DND-41 (cell line): ENCODE results near the gene CDK19.

Experiments
- ATAC-seq: fragments of 200-7000 bp; cut with Tn5 transposase; 3 replicates; pipeline ENCODE4 v1.9.1; 2021; ENCODE audit warnings: low read depth; ENCODE audit not compliant: insufficient read depth
- DNase-seq: peaks from one replicate; pipeline ENCODE4 v3.0.0-alpha.2; 2020
- H2AFZ ChIP-seq: 2 replicates; pipeline ENCODE4 v1.6.0; 2012; ENCODE audit warnings: low read depth, low read length
- H3K27ac ChIP-seq: 2 replicates; pipeline ENCODE4 v1.5.1; 2012; ENCODE audit warnings: low read length, inconsistent platforms
- H3K27me3 ChIP-seq: fragments of 200-600 bp; sonication (generic); 2 replicates; pipeline ENCODE4 v1.6.0; 2012; ENCODE audit warnings: low read length, mild to moderate bottlenecking, inconsistent platforms; ENCODE audit not compliant: insufficient read depth, poor library complexity
- H3K36me3 ChIP-seq: 2 replicates; pipeline ENCODE4 v1.5.1; 2012; ENCODE audit warnings: low read length, inconsistent platforms; ENCODE audit not compliant: insufficient read depth
- H3K4me1 ChIP-seq: 2 replicates; pipeline ENCODE4 v1.5.1; 2012; ENCODE audit warnings: mild to moderate bottlenecking, low read length; ENCODE audit not compliant: insufficient read depth
- H3K4me2 ChIP-seq: 2 replicates; pipeline ENCODE4 v1.6.0; 2012; ENCODE audit warnings: mild to moderate bottlenecking, moderate library complexity, low read length, inconsistent platforms; ENCODE audit not compliant: insufficient read depth
- H3K4me3 ChIP-seq, 2 experiments: fragments of 200-600 bp in 1 of 2; shearing (Covaris generic) in 1 of 2; 2 replicates each; pipeline ENCODE4 v1.5.1; 2012 to 2016; ENCODE audit warnings: inconsistent platforms in 2 of 2, low read length in 2 of 2, mild to moderate bottlenecking in 2 of 2, low read depth in 1 of 2, moderate library complexity in 1 of 2
- H3K79me2 ChIP-seq: 2 replicates; pipeline ENCODE4 v1.6.0; 2012; ENCODE audit warnings: low read length, inconsistent platforms; ENCODE audit not compliant: insufficient read depth
- H3K9ac ChIP-seq: 2 replicates; pipeline ENCODE4 v1.6.0; 2012; ENCODE audit warnings: low read depth, mild to moderate bottlenecking, inconsistent platforms, low read length, moderate library complexity
- H3K9me3 ChIP-seq: 2 replicates; pipeline ENCODE4 v1.5.1; 2012; ENCODE audit warnings: low read length, moderate library complexity, mild to moderate bottlenecking, inconsistent platforms; ENCODE audit not compliant: insufficient read depth, severe bottlenecking
- H4K20me1 ChIP-seq: 2 replicates; pipeline ENCODE4 v1.6.0; 2012; ENCODE audit warnings: low read length; ENCODE audit not compliant: insufficient read depth
- CTCF ChIP-seq: IDR thresholded peaks from 2 replicates; pipeline ENCODE4 v1.5.1; 2012; ENCODE audit warnings: borderline replicate concordance, low read length, moderate library complexity, mild to moderate bottlenecking; ENCODE audit not compliant: poor library complexity, severe bottlenecking; ENCODE audit errors: extremely low read depth
- EZH2 ChIP-seq: IDR thresholded peaks from 3 replicates; pipeline ENCODE4 v1.6.1; 2012; ENCODE audit warnings: borderline replicate concordance, low read depth, mild to moderate bottlenecking, moderate library complexity, low read length, inconsistent platforms; ENCODE audit not compliant: severe bottlenecking

Gene CDK19

GRCh38 chr6:110815411-110816409, at the start of gene CDK19:
TSS of gene CDK19 (minus strand) at chr6:110815469. CDS start at chr6:110815136, 333 bp downstream.
- ATAC-seq = peak; percentile 83
- H3K4me3 ChIP-seq = peak within 1 kb of the TSS; percentile 55 to 70
- peaks cover 33% of the 10 kb centered on the region for H3K4me1 ChIP-seq
- H2AFZ ChIP-seq = peak within 1 kb of the TSS; percentile 96
- no peaks in the 10 kb centered on the region for H3K9me3 ChIP-seq
- H3K27me3 ChIP-seq = no peaks in the 10 kb centered on the region
- H3K27ac ChIP-seq = peak within 1 kb of the TSS; percentile 99
- H3K9ac ChIP-seq = peak within 1 kb of the TSS; percentile 96
- peaks cover 7% of the 10 kb centered on the region for H4K20me1 ChIP-seq
- H3K79me2 ChIP-seq = peaks cover 43% of the 10 kb centered on the region
- TF ChIP-seq EZH2 = no peak
- TF ChIP-seq CTCF = no peak
- DNase-seq = peak; percentile 99
- H3K36me3 ChIP-seq = peaks cover 4% of the 10 kb centered on the region; the same call in 1 of the 2 replicates
- H3K4me2 ChIP-seq = peak within 1 kb of the TSS; percentile 72

GRCh38 chr6:110864824-110865223, 49.6 kb upstream of the CDK19 start:
- no peak overlapping the region for H3K4me3 ChIP-seq
- no peak overlapping the region for H3K27ac ChIP-seq
- H3K9ac ChIP-seq = no peak overlapping the region
- H3K27me3 ChIP-seq = no peaks in the 10 kb centered on the region
- H3K4me2 ChIP-seq = no peak overlapping the region
- H3K36me3 ChIP-seq = no peaks in the 10 kb centered on the region
- no peaks in the 10 kb centered on the region for H3K9me3 ChIP-seq
- H4K20me1 ChIP-seq = no peaks in the 10 kb centered on the region
- no peak for DNase-seq
- H3K4me1 ChIP-seq = no peaks in the 10 kb centered on the region
- no peak overlapping the region for H2AFZ ChIP-seq
- no peak for TF ChIP-seq CTCF
- TF ChIP-seq EZH2 = no peak
- H3K79me2 ChIP-seq = no peaks in the 10 kb centered on the region
- no peak for ATAC-seq

- Histone ChIP-seq H3K9me3 (no peaks in the 10 kb centered on the region), H3K27ac (no peak overlapping the region), H3K79me2 (no peaks in the 10 kb centered on the region), H4K20me1 (no peaks in the 10 kb centered on the region), H3K9ac (no peak overlapping the region), H3K36me3 (no peaks in the 10 kb centered on the region), H3K4me3 (no peak overlapping the region), H3K27me3 (no peaks in the 10 kb centered on the region), H3K4me2 (no peak overlapping the region), H3K4me1 (no peaks in the 10 kb centered on the region), H2AFZ (no peak overlapping the region)
- TF ChIP-seq CTCF = no peak
- TF ChIP-seq EZH2 = no peak
- ATAC-seq = no peak
- no peak for DNase-seq
Measured at GRCh38 chr6:110859335-110859792, 44.1 kb upstream of the CDK19 start.
